ENCODE measurements around the gene MRPL18.
"Not testable (repeated sequence)": the region's sequence is repeated elsewhere in the genome, so short reads cannot be mapped to it uniquely, and the experiment has no call there.

Gene MRPL18

GRCh38 chr6:159790149-159790955, at the start of gene MRPL18:
Gene MRPL18, plus strand, starts transcription at chr6:159790467. Its CDS starts 121 bp downstream, at chr6:159790588.
- peak; percentile 86 to 88 for ATAC-seq

- ATAC-seq = peak in 1 of 2 donors; percentile 24
These were observed 48.1 kb upstream of the MRPL18 start for GRCh38 chr6:159742165-159742564.

- ATAC-seq = no peak
These were observed 45.2 kb upstream of the MRPL18 start for GRCh38 chr6:159745081-159745480.

- ATAC-seq = no peak
These were observed 43.5 kb upstream of the MRPL18 start for GRCh38 chr6:159746759-159747158.

GRCh38 chr6:159748127-159748526, 42.1 kb upstream of the MRPL18 start:
- ATAC-seq = not testable (repeated sequence)

- ATAC-seq = no peak
These were observed 38.8 kb upstream of the MRPL18 start for GRCh38 chr6:159751448-159751847.

- ATAC-seq = no peak
These were observed 37.0 kb upstream of the MRPL18 start for GRCh38 chr6:159753081-159753872.

GRCh38 chr6:159754401-159754800, 35.9 kb upstream of the MRPL18 start:
- no peak for ATAC-seq

- no peak for ATAC-seq
These were observed 35.0 kb upstream of the MRPL18 start for GRCh38 chr6:159754959-159755914.

GRCh38 chr6:159756508-159756907, 33.8 kb upstream of the MRPL18 start:
- ATAC-seq = no peak

- no peak for ATAC-seq
These were observed 32.0 kb upstream of the MRPL18 start for GRCh38 chr6:159758031-159759001.

- no peak for ATAC-seq
These were observed 30.6 kb upstream of the MRPL18 start for GRCh38 chr6:159759645-159760044.

GRCh38 chr6:159760602-159761057, 29.6 kb upstream of the MRPL18 start:
- ATAC-seq = no peak

- peak in 1 of 2 donors; percentile 0 for ATAC-seq
These were observed 29.0 kb upstream of the MRPL18 start for GRCh38 chr6:159761129-159761872.

GRCh38 chr6:159761873-159762680, 28.2 kb upstream of the MRPL18 start, which contains the start of gene ACAT2:
Gene ACAT2, plus strand, starts transcription at chr6:159762045. Its CDS starts 43 bp downstream, at chr6:159762088.
- peak; percentile 98 to 99 for ATAC-seq

GRCh38 chr6:159762681-159763293, 27.5 kb upstream of the MRPL18 start:
- no peak for ATAC-seq

- no peak for ATAC-seq
These were observed 23.4 kb upstream of the MRPL18 start for GRCh38 chr6:159766906-159767305.

GRCh38 chr6:159769470-159769869, 20.8 kb upstream of the MRPL18 start:
- ATAC-seq = no peak

- ATAC-seq = no peak
These were observed 18.1 kb upstream of the MRPL18 start for GRCh38 chr6:159772196-159772595.
